Activated CD4-positive, CD25-positive, alpha-beta regulatory T cell treated with anti-CD3 and anti-CD28 coated beads, Interleukin-2, amount 50 U/mL, for 24 hours (primary cell): ENCODE results near the gene PRKCA.

Source experiments
- ATAC-seq, 2 donors: fragments of 150-1000 bp; cut with Tn5 transposase; one replicate each; pipeline ENCODE4 v1.10.0; 2021; ENCODE audit warnings: mild to moderate bottlenecking in 1 of 2, moderate library complexity in 1 of 2

Gene PRKCA

DNA sequence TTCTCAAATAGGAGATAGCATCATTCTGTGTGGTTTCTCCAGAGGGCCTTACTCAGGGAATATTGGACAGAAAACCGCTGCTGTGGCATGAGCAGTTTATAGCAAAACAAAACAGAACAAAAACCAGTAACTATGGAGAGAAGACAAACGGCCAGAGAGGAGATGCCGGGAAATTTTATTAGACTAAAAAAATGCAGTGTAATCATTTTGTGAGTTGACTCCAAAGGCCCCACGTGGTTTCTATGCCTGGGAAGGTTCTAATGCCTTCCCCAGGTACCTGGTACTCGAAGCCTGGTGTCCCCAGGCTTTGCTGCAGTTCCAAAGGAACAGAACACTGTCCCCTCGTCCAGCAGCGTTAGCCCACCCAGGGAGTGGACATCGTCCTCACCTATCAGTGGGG is 519.6 kb downstream of the PRKCA start:
- no peak for ATAC-seq

DNA sequence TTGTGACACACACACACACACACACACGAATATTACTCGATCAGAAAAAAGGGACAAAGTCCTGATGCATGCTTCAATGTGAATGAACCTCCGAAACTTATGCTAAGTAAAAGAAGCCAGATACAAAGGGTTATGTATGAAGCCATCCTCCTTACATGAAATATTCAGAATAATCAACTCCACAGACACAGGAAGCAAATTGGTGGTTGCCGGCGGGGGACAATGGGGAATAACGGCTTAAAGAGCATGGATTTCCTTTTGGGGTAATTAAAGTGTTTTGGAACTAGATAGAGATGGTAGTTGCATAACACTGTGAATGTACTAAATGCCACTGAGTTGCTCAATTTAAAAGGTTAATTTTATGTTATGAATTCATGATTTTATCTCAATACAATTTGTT is 524.4 kb downstream of the PRKCA start:
- no peak for ATAC-seq

DNA sequence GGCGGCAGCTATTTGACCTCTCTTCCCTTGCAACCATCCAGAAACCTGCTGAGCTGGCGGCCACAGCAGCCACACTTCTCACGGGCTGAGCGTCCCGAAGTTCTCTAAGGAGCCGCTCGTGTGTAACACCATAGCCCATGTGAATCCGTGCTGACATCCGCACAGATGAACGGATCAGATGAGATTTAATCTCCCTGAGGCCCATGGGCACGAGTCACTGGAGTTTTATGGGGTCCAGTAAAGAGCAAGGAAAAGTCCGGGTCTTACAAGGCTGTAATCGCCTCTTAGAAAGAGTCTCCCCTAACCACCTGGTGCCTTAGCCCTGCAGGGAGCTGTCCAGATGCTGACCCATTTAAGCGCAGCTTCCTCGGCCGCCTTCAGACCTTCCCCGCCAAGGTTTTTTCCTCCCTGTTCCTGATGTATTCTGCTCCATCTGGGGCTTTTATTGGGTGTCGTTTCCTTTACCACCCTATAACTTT is 527.0 kb downstream of the PRKCA start:
- no peak for ATAC-seq

DNA sequence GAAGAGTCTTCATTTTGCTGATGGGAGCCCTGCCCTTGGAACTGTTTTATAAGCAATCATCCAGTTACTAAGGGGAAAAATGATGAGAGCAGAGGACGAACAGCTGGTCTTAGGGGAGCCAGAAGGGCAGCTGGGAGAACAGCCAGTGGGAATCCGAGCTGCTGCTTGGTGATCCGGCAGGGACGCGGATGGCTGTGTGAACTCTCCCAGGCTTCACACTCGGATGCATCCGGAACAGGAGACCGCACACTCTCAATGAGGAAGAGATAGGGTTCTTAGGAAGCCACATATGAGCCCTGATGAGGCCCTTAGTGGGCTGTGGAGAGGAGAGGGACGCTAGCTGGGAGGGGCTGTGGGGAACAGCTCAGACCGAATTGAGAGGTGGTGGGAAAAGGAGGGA is 527.5 kb downstream of the PRKCA start:
- no peak for ATAC-seq

DNA sequence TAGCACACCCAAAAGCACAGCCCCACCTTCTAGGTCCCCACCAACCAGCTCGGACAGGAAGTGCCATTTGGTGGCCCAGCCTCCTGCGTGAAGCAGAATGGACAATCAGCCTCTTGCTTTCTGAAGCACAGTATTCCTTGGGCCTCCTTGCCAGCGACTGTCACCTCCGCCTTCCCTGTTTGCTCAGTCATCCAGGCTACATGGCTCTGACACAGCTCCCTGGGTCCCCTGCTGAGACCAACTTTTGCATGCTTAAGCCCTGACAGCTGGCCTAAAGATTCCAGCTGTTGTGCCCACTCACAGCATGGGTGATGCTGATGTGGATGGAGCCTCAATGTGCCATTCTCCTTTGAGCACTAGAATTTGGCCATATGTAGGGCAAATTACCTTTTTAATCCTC is 528.0 kb downstream of the PRKCA start:
- no peak for ATAC-seq

DNA sequence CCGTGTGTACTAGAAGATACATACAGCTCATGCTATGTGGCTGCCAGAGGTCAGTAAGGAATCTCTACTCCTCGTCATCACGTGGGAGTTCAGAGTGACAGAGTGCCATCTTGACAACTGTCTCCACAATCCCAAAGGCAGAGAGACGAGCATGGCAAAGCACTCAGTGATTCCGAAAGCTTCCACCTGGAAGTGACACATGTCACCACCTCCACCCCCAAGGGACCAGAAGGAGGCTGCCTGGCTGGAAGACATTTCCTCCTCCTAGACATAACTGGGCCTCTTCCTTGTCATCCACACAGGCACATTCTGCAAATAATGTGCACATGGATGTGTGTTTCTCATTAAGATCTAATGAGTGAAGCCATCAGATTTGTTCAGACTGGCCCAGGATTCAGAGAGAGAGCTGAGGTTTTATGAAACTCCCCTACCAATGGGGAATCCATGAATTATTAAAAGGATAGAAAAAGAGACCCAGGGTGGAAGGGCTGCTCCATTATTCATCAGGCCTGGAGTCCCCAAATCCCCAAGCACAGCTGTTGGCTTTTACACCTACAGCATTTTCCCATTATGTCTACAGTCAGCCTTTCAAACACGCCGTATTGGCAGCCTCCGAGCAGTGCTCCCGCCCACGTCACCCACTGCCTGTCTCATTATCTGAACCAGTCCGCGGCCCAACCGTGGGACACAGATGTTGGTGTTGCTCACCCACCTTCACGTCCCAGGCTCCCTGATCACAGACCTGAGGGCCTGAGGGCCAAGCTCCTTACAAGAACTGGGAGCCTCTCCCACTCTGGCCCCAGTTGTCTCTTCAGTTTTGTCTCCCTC is 529.2 kb downstream of the PRKCA start:
- ATAC-seq, result no peak

DNA sequence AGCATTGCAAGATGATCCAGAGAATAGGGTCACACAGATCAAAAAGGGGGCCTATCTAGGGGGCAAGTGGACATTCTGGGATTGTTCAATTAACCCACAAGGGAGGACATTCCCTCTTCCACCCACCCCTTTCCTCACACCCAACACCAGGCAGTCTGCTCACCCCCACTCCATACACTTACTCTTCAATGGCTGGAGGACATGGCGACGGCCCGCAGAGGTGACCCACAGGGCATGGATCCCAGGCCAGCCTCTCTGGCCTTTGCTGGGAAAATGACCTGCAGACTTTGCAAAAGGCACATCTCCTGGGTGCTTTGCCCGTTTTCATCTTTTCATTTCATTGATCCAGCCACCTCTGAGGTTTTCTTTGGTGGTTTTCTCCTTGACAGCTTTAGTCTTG is 530.8 kb downstream of the PRKCA start:
- ATAC-seq, result no peak

DNA sequence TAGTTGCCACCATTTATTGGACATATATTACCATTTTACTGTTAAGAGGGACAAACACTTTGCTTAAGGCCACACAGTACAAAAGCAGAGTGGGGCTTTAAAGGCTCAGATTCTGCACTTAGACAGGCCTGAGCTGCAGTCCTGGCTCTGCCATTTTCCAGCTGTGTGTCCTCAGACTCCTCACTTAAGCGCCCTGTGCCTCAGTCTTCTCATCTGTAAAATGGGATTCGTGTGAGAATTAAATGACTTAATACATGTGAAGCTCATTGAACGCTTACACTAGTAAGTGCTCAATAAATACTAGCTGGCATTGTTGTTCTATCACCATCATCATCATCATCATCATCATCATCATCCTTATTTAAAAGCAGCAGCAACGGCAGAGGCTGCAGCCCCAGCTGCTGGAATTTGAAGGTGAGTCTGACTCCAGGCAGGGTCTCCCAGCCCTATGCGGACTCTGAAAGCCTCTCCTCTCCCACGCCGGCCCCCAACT is 532.1 kb downstream of the PRKCA start:
- ATAC-seq, result no peak

DNA sequence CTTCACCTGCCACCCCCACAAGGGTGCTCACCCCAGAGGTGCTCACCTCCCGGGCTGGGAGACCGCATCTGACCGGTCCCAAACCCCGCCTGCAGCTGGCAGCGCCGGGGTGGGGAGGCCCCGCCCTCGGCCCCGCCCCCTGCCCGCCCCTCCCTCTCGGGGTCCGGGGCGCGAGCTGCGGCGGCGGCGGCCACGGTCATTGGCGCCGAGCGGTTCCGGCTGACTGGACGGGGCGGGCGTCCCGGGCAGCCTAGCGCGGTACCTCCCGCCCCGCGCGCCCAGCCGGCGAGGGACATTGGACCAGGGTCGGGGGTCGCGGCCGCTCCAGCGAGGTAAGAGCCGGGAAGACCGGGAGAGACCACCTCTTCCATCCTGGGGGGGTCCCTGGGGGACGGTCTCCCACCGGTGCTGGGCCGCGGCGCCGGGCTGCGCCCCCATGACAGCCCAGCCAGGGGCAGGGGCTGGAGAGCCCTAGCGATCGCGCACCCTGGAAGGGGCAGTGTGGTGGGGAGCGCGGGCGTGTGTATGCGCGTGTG is 532.6 kb downstream of the PRKCA start, which contains the start of gene CACNG5:
TSS of gene CACNG5 (plus strand) at position 199 of the 536 bp plus-strand sequence. CDS start 42,216 bp downstream, outside the sequence.
- no peak for ATAC-seq

DNA sequence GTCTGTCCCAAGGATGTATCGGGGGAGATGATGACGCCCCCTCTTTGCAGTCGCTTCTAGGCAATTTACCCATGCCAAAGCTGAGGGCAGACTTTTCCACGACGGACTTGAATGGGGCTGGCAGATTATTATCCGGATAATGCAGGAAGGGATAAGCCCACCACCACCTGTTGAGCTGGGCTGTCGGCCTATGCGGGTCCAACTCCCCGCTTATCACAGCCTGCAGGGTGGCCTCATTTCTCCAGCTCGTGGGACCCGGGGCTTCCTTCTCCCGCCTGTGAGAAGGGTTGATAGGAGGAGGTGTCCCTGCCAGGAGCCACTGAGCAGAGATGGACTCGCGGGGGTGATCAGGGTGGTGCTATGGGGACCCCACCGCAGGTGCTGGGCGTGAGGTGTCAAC is 533.1 kb downstream of the PRKCA start:
- ATAC-seq, result no peak

DNA sequence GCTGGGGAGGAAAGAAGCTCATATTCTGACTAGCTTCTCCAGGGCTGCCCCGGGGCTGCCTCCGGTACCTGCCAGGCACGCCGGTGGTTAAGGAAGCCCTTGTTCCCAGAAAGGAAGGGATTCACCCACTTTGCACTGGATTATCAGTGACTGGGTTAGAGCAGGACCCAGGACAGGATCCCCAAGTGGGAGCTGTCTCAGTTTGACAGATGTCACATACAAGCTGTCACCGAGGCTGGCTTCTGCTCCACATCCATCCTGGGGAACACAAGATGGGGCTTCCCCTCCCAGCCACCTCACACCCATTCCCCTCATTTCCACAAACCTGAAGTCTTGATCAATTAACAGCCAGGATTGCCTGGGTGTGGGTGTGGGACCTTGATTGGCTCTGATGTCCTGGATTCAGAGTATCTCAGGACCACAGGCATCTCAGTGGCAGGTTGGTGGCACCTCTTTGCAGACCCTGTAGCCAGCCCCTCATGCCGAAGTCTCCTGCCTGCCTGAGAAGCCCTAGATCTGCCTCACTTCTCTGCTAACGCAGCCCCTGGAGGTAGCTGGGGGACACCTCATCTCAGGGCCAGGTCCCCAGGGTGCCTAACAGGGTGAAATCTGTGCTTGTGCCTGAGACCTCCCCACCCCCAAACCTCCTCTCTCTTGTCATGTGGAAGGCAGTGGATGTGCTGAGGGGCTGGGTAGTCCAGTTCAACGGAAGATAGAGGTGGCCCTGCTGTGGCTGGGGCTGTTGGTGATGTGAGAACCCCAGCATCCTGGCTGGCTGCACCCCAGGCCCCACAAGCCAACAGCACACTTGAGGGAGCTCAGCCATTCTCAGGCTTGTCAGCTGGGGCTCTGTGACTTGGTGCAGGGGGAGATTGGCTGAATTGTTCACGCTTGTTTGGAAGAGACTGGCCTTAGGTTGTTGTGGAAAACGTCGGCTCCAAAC is 533.9 kb downstream of the PRKCA start:
- ATAC-seq, result no peak

DNA sequence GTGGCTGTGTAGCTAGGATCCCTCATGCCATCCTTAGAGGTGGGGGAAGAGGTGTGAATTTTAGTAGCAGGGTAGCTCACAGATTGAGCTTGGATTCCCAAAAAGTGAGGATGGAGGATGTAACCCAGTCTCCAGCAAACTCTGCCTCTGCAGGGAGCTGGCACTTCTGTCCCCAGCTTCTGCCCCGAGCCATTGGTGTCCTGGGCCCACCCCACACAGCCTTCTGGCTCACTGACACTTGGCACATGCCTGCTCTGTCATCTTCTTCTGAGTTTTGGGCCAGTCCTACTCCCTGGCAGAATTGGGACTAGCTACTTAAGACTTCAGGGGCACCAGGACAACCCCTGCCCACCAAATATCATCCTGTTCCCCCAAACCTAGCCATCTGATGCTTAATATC is 534.8 kb downstream of the PRKCA start:
- ATAC-seq, result no peak

DNA sequence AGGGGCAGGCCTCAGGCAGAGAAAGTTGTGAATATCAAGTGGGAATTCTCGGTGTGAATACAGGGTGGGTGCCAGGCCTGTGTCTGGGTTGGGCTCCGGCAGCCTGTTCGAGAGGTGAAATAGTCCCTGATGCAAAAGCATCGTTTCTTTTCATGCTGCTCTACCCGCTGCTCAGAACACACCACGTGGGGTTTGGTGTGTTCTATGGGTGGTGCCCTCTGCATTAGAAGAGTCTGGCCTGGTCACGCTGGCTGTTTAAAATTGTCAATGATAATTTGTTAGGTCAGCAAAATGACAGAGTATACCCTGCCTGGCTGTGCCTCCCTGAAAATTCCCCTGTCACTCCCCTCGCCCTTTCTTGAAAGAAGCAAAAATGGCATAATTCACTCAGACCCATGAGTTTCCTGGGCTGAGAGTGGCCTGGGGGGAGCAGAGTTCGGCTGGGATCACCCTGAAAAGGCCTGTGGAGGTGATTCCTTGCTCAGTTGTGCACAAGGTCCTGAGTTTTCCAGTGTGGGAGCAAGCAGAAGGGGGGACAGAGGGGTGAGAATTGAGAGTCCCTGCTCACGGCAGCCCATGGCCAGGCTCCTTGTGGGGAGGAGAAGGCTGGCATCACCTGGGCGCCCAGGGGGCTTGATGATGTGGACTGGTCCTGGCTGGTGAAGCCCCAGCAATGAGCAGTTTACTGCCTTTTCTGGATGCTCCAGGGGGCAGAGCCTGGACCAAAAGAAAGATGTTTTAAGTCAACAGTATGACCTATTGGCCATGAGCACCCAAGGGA is 535.7 kb downstream of the PRKCA start:
- no peak for ATAC-seq

DNA sequence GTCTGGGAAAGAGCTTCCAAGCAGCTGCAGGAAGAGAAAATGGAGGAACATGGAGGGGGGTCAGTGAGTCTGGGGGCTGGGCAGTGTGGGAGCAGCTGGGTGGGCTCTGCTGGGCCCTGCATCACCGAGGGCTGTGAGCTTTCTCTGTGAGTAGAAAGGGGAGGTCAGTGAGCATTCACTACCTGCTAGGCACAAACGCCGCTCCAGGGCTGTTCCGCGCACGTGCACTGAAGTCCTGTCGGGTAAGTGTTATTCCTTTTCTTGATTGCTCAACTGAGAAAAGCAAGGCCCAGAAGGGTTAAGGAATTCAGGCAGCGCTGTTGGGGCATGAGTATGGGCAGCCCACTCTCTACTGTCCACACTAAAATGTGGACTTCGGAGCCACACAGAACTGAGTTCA is 537.2 kb downstream of the PRKCA start:
- ATAC-seq, result no peak

DNA sequence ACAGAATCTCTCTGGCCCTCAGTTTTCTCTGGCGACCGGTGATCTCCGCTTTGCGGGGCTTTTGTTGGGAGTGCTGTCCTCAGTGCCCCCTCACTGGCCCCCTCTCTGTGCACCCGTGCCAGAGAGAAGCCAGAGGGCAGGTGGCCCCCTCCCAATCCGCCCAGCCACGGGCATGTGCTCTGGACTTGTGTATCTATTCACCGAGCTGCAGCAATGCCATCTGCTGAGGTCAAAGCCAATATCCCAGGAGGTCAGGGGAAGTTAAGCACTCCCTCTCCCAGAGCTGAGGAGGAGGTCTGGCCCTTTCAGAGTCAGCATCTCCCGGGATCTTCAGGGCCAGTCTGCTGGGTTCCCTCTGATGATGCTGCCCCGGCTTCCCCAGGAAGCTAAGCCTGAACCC is 537.6 kb downstream of the PRKCA start:
- no peak for ATAC-seq

DNA sequence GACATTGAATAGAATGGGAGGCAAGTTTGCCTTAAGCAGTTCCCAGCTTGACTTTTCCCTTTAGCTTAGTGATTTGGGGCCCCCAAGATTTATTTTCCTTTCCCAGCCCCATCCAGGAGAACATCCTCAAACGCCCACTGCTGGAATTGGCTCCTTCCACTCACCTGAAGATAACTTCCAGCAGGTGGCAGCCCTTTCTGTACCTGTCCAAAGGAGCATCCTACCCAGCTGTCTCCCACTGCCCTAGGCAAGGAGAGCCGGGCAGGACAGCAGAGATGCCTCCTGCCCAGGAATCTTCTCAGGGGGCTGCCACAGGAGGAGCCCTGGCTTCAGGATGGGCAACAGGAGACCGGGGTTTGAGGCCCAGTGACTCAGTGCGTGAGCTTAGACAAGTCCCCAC is 538.9 kb downstream of the PRKCA start:
- ATAC-seq, result no peak

DNA sequence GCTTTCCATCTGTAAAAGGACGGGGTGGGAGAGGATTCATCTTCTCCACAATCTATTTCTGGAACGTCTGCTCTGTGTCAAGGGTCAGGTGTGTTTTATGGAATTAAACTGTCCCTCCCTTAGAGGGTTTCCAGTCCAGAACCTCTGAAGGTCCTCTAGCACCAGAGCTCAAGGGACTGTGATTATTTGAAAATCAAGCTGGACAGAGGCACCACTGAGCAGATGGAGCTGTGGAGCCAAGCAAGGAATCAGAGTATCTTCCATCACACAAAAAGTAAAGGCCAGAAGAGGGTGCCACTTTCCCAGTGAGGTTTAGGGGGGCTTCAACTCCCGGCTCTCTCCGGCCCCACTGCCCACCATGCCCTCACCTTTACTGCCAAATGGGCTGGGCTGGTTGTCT is 539.3 kb downstream of the PRKCA start:
- no peak for ATAC-seq

DNA sequence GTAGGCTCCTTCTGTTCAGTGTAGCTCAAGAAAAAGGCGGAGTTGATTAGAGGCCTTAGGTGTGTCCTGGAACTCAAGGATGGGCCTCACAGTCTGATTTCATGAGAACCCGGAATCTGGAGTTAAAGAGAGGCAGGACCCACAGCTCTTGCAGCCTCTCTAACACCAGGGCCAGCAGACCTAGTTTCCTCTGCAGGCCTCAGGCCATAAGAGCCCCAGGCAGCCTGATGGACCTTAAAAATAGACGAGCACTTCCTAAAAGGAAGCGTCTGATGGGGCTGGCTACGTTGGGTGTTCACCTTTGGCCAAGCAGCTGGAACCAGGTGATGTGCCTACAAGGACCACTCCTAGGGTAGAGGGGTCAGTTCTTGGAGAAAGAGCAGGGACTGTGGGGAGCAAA is 540.1 kb downstream of the PRKCA start:
- no peak for ATAC-seq

DNA sequence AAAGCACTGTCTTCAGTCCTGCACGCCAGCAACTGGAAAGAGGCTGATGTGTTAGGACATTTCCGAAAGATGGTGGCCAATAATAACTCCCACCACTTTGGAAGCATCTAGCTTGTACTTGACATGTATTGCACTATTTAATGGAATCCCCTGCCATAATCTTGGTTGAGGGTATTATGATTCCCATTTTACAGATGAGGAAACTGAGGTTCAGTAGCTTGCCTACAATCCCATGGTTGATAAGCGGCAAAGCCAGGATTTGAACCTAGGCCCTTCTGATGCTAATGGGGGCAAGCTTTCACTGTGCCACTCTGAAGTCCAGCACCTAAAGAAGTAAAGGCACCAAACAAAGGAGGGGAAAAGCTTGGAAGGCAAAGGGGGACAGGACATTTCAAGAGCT is 540.5 kb downstream of the PRKCA start:
- no peak for ATAC-seq

DNA sequence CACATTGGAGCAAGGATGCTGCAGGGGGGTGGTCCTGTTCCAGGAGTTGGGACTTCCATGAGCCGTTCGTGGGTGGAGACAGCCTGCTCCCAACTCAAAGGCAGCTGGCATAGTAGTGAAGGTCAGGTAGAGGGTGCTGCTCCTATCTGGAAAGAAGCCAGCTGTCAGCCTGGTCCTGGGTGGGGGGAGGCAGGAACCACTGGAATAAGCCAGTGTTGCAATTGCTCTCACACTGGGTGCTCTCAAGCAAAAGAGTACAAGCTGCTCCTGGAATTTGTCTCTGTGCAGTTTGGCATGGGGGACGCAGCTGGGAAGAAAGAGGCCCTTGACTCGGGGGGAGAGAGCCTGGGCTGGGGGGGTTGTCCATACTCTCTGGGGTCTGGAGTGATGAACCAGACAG is 541.2 kb downstream of the PRKCA start:
- no peak for ATAC-seq

DNA sequence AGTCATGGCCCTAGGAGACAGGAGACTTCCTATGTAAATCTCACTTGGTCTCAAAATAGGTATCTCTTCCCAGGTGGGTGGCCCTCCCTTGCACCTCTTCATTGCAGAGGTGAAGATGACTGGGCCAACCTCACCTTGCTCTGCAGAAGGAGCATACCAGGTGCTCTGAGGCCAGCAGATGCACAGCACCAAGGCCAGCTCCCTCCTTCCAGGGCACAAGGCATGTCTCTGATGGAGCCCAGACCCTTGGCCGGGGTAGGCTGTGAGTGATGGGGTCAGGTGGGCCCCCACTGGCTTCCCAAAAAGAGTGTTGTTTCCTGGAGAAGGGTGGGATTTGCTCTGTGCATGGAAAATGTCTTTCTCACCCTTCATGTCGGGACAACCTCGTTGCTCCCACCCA is 545.3 kb downstream of the PRKCA start:
- ATAC-seq, result no peak

DNA sequence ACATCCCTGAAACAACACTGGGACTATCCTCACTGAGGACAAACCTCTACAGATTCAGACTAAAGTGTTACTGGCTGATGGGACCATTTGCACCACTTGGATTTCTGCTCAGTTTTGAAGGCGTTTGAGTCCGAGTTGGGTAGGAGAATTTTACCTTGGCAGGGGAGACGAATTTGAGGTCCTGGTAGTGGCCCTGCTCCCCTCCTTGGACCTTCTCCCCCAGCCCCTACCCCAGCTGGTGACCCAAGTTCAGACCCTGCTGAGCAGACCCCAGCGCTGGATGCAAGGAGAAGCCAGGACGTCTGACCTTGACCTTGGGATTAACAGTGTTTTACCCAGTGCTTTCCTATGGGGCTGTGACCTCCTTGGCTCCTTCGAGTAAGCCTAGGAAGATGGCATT is 546.1 kb downstream of the PRKCA start:
- ATAC-seq, result no peak
